Mucosa of rectum (tissue), 2 donors: Measurements from ENCODE around the gene EPS8L1.
"Not testable (repeated sequence)": the region's sequence is repeated elsewhere in the genome, so short reads cannot be mapped to it uniquely, and the experiment has no call there.

Experiments used
- H3K27ac ChIP-seq, 2 donors: one replicate each; pipeline ENCODE4 v1.7.0; 2013; ENCODE audit warnings: inconsistent platforms in 2 of 2, low read depth in 2 of 2, low read length in 2 of 2
- H3K27me3 ChIP-seq, 2 donors: one replicate each; pipeline ENCODE4 v1.7.0; 2013; ENCODE audit warnings: low read length in 2 of 2; ENCODE audit not compliant: control insufficient read depth in 2 of 2, insufficient read depth in 2 of 2
- H3K36me3 ChIP-seq, 2 donors: one replicate each; pipeline ENCODE4 v1.7.0; 2013; ENCODE audit warnings: low read length in 2 of 2; ENCODE audit not compliant: control insufficient read depth in 2 of 2, insufficient read depth in 2 of 2
- H3K4me1 ChIP-seq, 2 donors: one replicate each; pipeline ENCODE4 v1.7.0; 2013; ENCODE audit warnings: low read length in 2 of 2, mild to moderate bottlenecking in 1 of 2; ENCODE audit not compliant: control insufficient read depth in 2 of 2, insufficient read depth in 2 of 2
- H3K4me3 ChIP-seq, 2 donors: one replicate each; pipeline ENCODE4 v1.7.0; 2013; ENCODE audit warnings: low read length in 2 of 2
- H3K9ac ChIP-seq, 2 donors: one replicate each; pipeline ENCODE4 v1.7.0; 2013; ENCODE audit warnings: low read length in 2 of 2, low read depth in 1 of 2, mild to moderate bottlenecking in 1 of 2
- H3K9me3 ChIP-seq, 2 donors: one replicate each; pipeline ENCODE4 v1.7.0; 2013; ENCODE audit warnings: low read length in 2 of 2; ENCODE audit not compliant: control insufficient read depth in 2 of 2
- donor health status: healthy.
- donor health status: Normal muscosa, but diverticular disease.

The EPS8L1 gene

DNA sequence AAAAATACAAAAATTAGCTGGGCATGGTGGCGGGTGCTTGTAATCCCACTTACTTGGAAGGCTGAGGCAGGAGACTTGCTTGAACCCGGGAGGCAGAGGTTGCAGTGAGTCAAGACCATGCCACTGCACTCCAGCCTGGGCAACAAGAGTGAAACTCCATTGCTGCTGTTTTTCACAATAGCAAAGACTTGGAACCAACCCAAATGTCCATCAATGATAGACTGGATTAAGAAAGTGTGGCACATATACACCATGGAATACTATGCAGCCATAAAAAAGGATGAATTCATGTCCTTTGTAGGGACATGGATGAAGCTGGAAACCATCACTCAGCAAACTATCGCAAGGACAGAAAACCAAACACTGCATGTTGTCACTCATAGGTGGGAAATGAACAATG lies 31.6 kb downstream of the EPS8L1 start:
- not testable (repeated sequence) for H3K27me3 ChIP-seq, H3K27ac ChIP-seq, H3K4me1 ChIP-seq, H3K9ac ChIP-seq, H3K9me3 ChIP-seq, H3K4me3 ChIP-seq
- H3K36me3 ChIP-seq: peaks cover 9 to 23% of the 10 kb centered on the region in 2 donors

DNA sequence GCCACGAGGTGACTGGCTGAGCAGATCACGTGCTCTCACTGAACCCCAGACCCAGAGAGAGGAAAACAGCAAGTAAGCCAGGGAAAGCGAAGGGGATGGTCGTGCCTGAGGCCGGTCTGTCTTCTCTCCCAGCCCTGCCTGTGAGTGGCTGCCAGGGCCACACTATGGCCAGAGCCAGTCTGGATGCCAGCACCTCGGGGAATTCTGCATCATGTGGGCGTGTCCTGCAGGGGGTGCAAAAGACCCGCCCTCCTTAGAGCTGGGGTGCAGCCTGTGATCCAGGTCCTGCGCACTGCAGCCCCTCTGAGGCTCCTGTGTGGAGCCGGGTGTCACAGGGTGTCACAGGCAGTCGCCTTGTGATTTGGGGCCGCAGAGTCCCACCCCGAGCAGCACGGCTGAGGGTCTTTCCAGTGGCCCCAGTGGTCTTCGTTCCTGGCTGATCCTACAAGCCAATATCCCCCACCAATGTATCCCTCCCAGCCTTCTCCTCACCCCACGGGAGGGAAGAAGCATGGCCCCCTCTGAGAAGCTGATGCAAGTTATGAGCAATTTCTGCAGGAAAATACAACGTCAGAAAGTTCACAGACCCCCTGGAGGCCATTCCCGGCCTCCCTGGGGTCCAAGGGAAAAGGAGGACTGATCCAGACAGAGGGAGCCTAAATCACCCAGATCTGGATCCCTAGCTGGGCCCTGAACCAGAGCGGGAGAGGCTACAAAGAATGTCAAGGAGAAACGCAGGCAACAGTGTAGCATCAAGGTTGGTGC lies 34.0 kb downstream of the EPS8L1 start:
- Histone ChIP-seq H3K27ac (no peak overlapping the region), H3K36me3 (peaks cover 9 to 19% of the 10 kb centered on the region in 2 donors), H3K4me1 (peaks cover 3 to 6% of the 10 kb centered on the region in 2 donors), H3K27me3 (no peaks in the 10 kb centered on the region), H3K9ac (no peak overlapping the region), H3K9me3 (no peaks in the 10 kb centered on the region), H3K4me3 (no peak overlapping the region)

DNA sequence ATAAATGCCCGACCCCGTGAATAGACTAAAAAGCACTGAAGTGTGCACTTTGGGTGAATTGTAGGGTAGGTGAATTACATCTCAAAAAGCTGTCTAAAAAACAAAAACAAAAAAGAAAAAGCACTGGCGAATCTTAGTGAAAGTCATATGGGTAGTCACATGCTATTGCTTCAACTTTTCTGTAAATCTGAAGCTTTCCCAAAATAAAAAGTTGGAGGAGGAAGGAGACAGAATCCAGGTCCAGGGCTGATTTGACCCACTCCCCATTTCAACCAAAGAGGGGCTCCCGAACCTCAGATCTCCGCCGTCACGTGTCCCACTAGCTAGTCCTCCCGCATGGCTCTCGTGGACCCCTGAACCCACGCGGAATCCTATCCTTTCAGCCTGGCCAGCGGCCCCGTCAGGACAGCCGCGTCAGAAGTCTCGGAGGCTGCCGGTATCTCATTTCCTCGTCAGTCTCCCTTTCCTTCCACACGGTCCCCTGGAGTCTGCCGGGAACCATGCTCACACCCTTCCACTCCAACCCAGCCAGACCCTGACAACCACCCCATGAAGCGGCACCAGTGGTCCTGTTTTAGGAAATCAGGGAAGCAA lies 35.7 kb downstream of the EPS8L1 start:
- Histone ChIP-seq H3K9ac (no peak overlapping the region), H3K36me3 (peaks cover 9 to 17% of the 10 kb centered on the region in 2 donors), H3K27ac (no peak overlapping the region)

DNA sequence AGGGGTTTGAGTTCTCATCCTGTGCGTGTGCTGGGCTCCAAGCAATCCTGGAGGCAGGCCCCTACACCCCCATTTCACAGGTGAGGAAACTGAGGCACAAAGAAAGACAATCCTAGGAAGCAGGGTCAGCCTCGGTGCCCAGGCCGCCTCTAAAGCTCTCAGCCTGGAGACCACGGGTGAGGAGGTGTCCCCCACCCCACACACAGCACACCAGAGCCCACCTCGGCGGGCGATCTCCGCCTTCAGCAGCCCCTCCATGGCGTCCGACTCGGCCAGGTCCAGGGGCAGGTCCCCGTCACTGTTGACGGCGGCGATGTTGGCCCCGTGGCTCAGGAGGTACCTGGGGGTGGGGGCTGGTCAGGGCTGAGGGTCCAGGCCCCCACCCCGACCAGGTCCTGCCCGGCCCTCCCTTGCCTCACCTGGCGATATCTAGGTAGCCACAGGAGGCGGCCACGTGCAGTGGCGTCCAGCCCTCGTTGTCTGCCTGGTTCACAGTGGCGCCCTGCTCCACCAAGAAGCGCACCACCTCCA lies 36.6 kb downstream of the EPS8L1 start:
- Histone ChIP-seq H3K36me3 (peaks cover 9 to 12% of the 10 kb centered on the region in 2 donors), H3K4me3 (no peak overlapping the region), H3K9ac (no peak overlapping the region), H3K27ac (peak overlapping the region; percentile 74 to 80), H3K9me3 (no peaks in the 10 kb centered on the region), H3K27me3 (no peaks in the 10 kb centered on the region), H3K4me1 (peaks cover 16 to 19% of the 10 kb centered on the region in 2 donors)

More for the DNA sequence above, 35.7 kb downstream of the EPS8L1 start:
- no peaks in the 10 kb centered on the region for H3K9me3 ChIP-seq
- H3K4me3 ChIP-seq: no peak overlapping the region
- H3K27me3 ChIP-seq: no peaks in the 10 kb centered on the region
- H3K4me1 ChIP-seq: peaks cover 12 to 14% of the 10 kb centered on the region in 2 donors

DNA sequence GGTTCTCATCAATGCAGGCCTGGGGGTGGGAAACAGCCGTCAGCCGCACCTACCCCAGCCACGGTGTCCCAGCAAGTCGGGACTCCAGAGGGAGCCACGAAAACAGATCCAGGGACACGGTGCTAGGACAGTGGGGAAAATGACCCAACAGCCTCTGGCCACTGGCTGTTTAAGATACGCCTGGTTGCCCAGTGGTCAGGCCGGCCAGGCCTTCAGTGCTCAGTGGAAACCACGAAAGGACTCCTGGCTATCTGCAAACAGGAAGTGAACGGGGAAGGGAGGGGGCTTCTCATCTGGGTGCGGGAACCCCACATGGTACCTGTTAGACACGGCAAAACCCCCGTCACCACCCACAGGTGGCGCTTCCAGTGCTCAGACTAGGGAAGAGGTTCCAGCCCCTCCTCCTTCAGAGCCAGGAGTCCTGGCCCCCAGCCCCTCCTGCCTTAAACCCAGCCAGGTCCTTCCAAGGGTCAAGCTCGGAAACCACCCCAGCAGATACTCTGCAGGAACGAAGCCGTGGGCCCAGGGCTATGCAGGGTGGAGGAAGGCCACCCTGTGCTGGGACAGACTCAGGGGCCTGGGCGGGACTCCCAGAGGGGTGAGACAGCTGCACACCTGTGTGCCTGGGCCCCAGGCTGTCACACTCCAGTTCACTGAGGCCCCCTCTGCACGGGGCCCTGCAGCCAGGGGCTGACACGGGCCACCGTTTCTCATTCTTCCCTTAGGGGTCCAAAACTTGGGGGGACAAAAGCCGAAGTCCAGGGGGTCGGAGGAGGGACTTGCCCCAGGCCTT lies 37.3 kb downstream of the EPS8L1 start:
- H3K9ac ChIP-seq: peak overlapping the region in 1 of 2 donors; percentile 12
- H3K27ac ChIP-seq: peak overlapping the region; percentile 74 to 80
- no peak overlapping the region for H3K4me3 ChIP-seq

DNA sequence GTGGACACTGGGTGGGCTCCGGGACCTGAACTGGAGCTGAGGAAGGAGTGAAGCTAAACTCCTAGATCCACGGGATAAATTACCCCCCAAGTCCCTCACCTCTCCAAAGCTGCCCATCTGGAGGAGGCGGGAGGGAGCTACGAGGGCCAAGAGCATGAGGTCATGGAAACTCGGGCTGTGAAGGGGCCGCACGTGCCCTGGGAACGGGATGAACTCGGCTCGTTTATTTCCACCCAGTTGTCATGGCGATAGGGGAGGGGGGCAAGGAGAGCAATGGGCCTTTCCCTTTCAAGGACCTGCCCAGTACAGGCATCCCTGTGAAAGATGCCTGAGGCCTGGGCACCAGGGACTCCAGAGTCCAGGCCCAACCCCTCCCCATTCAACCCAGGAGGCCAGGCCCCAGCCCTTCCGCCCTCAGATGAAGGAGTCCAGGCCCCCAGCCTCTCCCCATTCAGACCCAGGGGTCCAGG lies 37.9 kb downstream of the EPS8L1 start:
- H3K4me1 ChIP-seq: peaks cover 22 to 24% of the 10 kb centered on the region in 2 donors
- peak overlapping the region; percentile 74 to 80 for H3K27ac ChIP-seq
- H3K9me3 ChIP-seq: no peaks in the 10 kb centered on the region
- H3K36me3 ChIP-seq: peaks cover 9 to 12% of the 10 kb centered on the region in 2 donors
- no peaks in the 10 kb centered on the region for H3K27me3 ChIP-seq
- peak overlapping the region in 1 of 2 donors; percentile 12 for H3K9ac ChIP-seq
- H3K4me3 ChIP-seq: no peak overlapping the region

More for the DNA sequence above, 37.3 kb downstream of the EPS8L1 start:
- H3K4me1 ChIP-seq: peaks cover 16 to 19% of the 10 kb centered on the region in 2 donors
- H3K9me3 ChIP-seq: no peaks in the 10 kb centered on the region
- H3K36me3 ChIP-seq: peaks cover 9 to 12% of the 10 kb centered on the region in 2 donors
- no peaks in the 10 kb centered on the region for H3K27me3 ChIP-seq

DNA sequence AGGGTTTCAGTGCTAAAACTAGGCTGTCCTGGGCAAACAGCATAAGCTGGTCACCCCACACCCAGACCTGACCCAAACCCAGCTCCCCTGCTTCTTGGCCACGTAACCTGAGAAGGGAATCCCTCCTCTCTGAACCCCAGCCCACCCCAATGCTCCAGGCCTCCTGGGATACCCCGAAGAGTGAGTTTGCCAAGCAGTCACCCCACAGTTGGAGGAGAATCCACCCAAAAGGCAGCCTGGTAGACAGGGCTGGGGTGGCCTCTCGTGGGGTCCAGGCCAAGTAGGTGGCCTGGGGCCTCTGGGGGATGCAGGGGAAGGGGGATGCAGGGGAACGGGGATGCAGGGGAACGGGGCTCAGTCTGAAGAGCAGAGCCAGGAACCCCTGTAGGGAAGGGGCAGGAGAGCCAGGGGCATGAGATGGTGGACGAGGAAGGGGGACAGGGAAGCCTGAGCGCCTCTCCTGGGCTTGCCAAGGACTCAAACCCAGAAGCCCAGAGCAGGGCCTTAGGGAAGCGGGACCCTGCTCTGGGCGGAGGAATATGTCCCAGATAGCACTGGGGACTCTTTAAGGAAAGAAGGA lies 39.0 kb downstream of the EPS8L1 start:
- H3K36me3 ChIP-seq: peaks cover 6 to 7% of the 10 kb centered on the region in 2 donors

DNA sequence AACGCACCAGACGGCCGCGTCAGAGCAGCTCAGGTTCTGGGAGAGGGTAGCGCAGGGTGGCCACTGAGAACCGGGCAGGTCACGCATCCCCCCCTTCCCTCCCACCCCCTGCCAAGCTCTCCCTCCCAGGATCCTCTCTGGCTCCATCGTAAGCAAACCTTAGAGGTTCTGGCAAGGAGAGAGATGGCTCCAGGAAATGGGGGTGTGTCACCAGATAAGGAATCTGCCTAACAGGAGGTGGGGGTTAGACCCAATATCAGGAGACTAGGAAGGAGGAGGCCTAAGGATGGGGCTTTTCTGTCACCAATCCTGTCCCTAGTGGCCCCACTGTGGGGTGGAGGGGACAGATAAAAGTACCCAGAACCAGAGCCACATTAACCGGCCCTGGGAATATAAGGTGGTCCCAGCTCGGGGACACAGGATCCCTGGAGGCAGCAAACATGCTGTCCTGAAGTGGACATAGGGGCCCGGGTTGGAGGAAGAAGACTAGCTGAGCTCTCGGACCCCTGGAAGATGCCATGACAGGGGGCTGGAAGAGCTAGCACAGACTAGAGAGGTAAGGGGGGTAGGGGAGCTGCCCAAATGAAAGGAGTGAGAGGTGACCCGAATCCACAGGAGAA lies 39.9 kb downstream of the EPS8L1 start:
- Histone ChIP-seq H3K9ac (peak overlapping the region; percentile 85), H3K4me1 (peaks cover 22 to 25% of the 10 kb centered on the region in 2 donors), H3K4me3 (peak overlapping the region; percentile 85 to 89)

More for the DNA sequence above, 39.0 kb downstream of the EPS8L1 start:
- peaks cover 22 to 25% of the 10 kb centered on the region in 2 donors for H3K4me1 ChIP-seq
- no peaks in the 10 kb centered on the region for H3K27me3 ChIP-seq
- H3K27ac ChIP-seq: peak overlapping the region; percentile 67 to 70
- H3K9ac ChIP-seq: no peak overlapping the region
- H3K4me3 ChIP-seq: no peak overlapping the region
- no peaks in the 10 kb centered on the region for H3K9me3 ChIP-seq

DNA sequence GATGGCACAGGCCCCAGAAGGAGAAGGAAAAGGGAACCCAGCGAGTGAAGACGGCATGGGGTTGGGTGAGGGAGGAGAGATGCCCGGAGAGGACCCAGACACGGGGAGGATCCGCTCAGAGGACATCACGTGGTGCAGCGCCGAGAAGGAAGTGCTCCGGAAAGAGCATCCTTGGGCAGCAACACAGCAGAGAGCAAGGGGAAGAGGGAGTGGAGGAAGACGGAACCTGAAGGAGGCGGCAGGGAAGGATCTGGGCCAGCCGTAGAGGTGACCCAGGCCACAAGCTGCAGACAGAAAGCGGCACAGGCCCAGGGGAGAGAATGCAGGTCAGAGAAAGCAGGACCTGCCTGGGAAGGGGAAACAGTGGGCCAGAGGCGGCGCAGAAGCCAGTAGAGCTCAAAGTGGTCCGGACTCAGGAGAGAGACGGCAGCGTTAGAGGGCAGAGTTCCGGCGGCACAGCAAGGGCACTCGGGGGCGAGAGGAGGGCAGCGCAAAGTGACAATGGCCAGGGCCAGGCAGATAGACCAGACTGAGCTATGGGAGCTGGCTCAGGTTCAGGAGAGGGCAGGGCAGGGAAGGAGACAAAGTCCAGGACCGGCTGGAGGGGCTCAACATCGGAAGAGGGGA lies 40.7 kb downstream of the EPS8L1 start:
- H3K27me3 ChIP-seq: no peaks in the 10 kb centered on the region
- H3K27ac ChIP-seq: peak overlapping the region; percentile 64 to 85
- peaks cover 0 to 4% of the 10 kb centered on the region in 2 donors for H3K36me3 ChIP-seq
- peak overlapping the region; percentile 85 to 89 for H3K4me3 ChIP-seq
- no peaks in the 10 kb centered on the region for H3K9me3 ChIP-seq
- peaks cover 22 to 25% of the 10 kb centered on the region in 2 donors for H3K4me1 ChIP-seq
- peak overlapping the region; percentile 85 for H3K9ac ChIP-seq

More for the DNA sequence above, 39.9 kb downstream of the EPS8L1 start:
- H3K9me3 ChIP-seq: no peaks in the 10 kb centered on the region
- peak overlapping the region; percentile 64 to 85 for H3K27ac ChIP-seq
- no peaks in the 10 kb centered on the region for H3K27me3 ChIP-seq
- H3K36me3 ChIP-seq: peaks cover 0 to 4% of the 10 kb centered on the region in 2 donors
